A549 treated with Mapracorat at 1 μM for 4 hours (cell line): ENCODE measurements around the gene MRPL33. TPM values are rescaled to one million over a fixed set of nuclear protein-coding genes. Genes with fewer than 3 reads are reported as not detected.

Source experiments
- total RNA-seq: library from RNA; stranded (reverse); fragments of 200-300 nt; extraction: Qiagen RNA extraction; gene quantifications from 5 replicates; pipeline ENCODE4 v1.2.3, GENCODE V29; 2022

The MRPL33 gene
- 311 to 551 TPM (median 325 TPM) in 5 replicates for total RNA-seq

DNA sequence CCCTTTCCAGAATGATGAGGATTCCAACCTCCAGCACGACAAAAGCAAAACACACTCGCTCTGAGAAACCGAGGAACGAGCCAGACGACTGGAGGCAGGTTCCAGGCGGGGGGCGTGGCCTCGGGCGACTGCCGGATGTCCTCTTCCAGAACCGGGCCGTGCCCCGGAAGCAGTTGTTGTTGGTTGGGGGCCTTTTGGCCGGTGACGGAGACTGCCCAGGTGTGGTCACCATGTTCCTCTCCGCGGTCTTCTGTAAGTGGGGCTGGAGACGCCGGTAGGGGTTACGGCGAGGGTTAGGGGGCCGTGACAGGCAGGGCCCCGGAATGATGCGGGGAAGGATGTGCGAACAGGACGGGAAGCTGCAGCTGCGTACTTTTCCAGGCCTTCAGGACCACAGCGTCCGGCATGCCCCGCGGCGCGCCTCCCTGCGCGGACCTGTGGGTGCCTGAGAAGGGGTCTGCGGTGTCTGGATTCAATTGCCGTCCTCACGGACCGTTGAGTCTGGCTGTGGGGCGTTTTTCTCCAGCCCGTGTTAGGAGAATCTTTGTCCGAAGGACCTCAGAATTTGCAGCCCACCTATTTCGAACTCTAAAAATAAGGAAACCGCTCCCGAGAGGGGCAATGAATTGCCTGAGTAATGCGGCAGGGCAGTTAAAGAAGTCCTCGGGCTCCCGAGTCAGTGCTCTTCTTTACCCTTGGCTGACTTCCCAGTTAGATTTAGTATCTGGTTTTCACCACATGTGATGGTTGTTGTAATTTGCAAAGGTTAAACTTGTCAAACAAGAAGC, at the start of gene MRPL33:
Gene MRPL33, plus strand, starts transcription at position 172 of the 788 bp plus-strand sequence. Its CDS starts 59 bp downstream, at position 231.

Other genes starting within 250 kb of the MRPL33 start
- gene ZNF512, start 188.7 kb upstream of the MRPL33 start, total RNA-seq: 14.5 to 18.6 TPM (median 16.5 TPM) in 5 replicates
- 3.4 to 4.3 TPM (median 3.8 TPM) in 5 replicates for gene CCDC121, start 142.7 kb upstream of the MRPL33 start, total RNA-seq
- 56.4 to 64.7 TPM (median 57.2 TPM) in 5 replicates for gene GPN1, start 142.7 kb upstream of the MRPL33 start, total RNA-seq
- 27.1 to 32.9 TPM (median 31.2 TPM) in 5 replicates for gene SUPT7L, start 108.1 kb upstream of the MRPL33 start, total RNA-seq
- gene SLC4A1AP, start 107.8 kb upstream of the MRPL33 start, total RNA-seq: 27.0 to 35.2 TPM (median 29.7 TPM) in 5 replicates
- gene RBKS, start 118.7 kb downstream of the MRPL33 start, total RNA-seq: 6.7 to 9.2 TPM (median 8.3 TPM) in 5 replicates
- 43.3 to 54.2 TPM (median 50.3 TPM) in 5 replicates for gene BABAM2, start 119.0 kb downstream of the MRPL33 start, total RNA-seq